Breast epithelium (tissue), 3 donors: ENCODE measurements around the gene TRNT1.

ENCODE experiments used
- POLR2A ChIP-seq: fragments of 450-650 bp; IDR thresholded peaks from one replicate; pipeline ENCODE4 v1.6.1; 2016; ENCODE audit warnings: antibody characterized with exemption, mild to moderate bottlenecking, moderate library complexity
- POLR2AphosphoS5 ChIP-seq, 3 donors: sonication (generic); formaldehyde crosslinking; IDR thresholded peaks; one replicate each; pipeline ENCODE4 v1.6.1; 2017; ENCODE audit warnings: antibody characterized with exemption in 3 of 3
- TF ChIP-seq, protein P1 (sequence below), 3 donors: fragments of 450-650 bp; IDR thresholded peaks; one replicate each; pipeline ENCODE4 v1.5.1; 2016 to 2017; ENCODE audit warnings: antibody characterized with exemption in 3 of 3, mild to moderate bottlenecking in 3 of 3, moderate library complexity in 3 of 3

DNA sequence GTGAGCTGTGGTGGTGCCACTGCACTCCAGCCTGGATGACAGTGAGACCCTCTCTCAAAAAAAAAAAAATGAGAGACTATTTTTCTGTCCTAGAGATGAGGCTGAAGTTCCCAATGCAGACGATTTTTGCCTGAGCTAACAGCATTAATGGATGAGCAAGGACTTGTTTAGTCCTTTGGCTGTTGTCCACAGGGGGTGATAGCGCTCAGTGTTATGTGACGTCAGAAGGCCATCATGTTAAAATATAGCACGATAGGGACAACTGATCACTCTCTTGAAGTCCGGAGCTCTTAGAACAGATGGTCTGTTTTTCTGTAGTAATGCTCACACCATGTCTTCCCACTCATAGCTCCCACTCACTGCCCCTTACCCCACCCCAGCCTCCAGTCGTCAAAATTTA, 6.8 kb downstream of the TRNT1 start:
- TF ChIP-seq, protein P1, sequence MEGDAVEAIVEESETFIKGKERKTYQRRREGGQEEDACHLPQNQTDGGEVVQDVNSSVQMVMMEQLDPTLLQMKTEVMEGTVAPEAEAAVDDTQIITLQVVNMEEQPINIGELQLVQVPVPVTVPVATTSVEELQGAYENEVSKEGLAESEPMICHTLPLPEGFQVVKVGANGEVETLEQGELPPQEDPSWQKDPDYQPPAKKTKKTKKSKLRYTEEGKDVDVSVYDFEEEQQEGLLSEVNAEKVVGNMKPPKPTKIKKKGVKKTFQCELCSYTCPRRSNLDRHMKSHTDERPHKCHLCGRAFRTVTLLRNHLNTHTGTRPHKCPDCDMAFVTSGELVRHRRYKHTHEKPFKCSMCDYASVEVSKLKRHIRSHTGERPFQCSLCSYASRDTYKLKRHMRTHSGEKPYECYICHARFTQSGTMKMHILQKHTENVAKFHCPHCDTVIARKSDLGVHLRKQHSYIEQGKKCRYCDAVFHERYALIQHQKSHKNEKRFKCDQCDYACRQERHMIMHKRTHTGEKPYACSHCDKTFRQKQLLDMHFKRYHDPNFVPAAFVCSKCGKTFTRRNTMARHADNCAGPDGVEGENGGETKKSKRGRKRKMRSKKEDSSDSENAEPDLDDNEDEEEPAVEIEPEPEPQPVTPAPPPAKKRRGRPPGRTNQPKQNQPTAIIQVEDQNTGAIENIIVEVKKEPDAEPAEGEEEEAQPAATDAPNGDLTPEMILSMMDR (IDR thresholded peaks at IDR 0.05) = no peak
- TF ChIP-seq POLR2A (no peak), POLR2AphosphoS5 (IDR thresholded peaks at IDR 0.05) (no peak)
